Stimulated activated CD8-positive, alpha-beta memory T cell treated with anti-CD3 and anti-CD28 coated beads, Interleukin-15, amount 100 ng/mL, for 24 hours (primary cell): ENCODE measurements around the gene KLHL8.

Experiments used
- DNase-seq: peaks from one replicate; pipeline ENCODE4 v3.0.0-alpha.2; 2020; ENCODE audit warnings: low read depth

Gene KLHL8

GRCh38 chr4:87121341-87122065 is 98.9 kb downstream of the KLHL8 start:
- no peak for DNase-seq

- DNase-seq: no peak
Observed at GRCh38 chr4:87120411-87121162, 99.8 kb downstream of the KLHL8 start.

GRCh38 chr4:87120010-87120409 is 100.4 kb downstream of the KLHL8 start:
- DNase-seq: no peak

- no peak for DNase-seq
Observed at GRCh38 chr4:87118826-87119225, 101.6 kb downstream of the KLHL8 start.

- no peak for DNase-seq
Observed at GRCh38 chr4:87118421-87118820, 102.0 kb downstream of the KLHL8 start.

- no peak for DNase-seq
Observed at GRCh38 chr4:87117732-87118075, 102.7 kb downstream of the KLHL8 start.

GRCh38 chr4:87117051-87117731 is 103.2 kb downstream of the KLHL8 start:
- no peak for DNase-seq

- DNase-seq: no peak
Observed at GRCh38 chr4:87116231-87116630, 104.2 kb downstream of the KLHL8 start.

- DNase-seq: no peak
Observed at GRCh38 chr4:87114245-87115062, 106.0 kb downstream of the KLHL8 start.

GRCh38 chr4:87112063-87112462 is 108.4 kb downstream of the KLHL8 start:
- no peak for DNase-seq
